OCI-LY7 (cell line): ENCODE results near the gene ADCY3. TPM values are rescaled to one million over a fixed set of nuclear protein-coding genes. Genes with fewer than 3 reads are reported as not detected.

Experiments used
- BruUV-seq: library from RNA; stranded (reverse); fragments of 400-500 nt; replicated peaks from 2 replicates; lab custom pipeline; 2021; lab: Mats Ljungman, UMichigan
- CTCF ChIA-PET: fragments of 300-600 bp; sonication (Branson Sonifier 250); formaldehyde crosslinking; loops from one replicate; lab custom pipeline; 2022; ENCODE audit warnings: antibody characterized with exemption; ENCODE audit not compliant: unreplicated experiment; lab: Charles Lee
- POLR2A ChIA-PET: fragments of 300-600 bp; sonication (Branson Sonifier 250); formaldehyde crosslinking; loops from one replicate; lab custom pipeline; 2022; ENCODE audit warnings: antibody characterized with exemption; lab: Charles Lee
- DNase-seq: peaks from one replicate; pipeline ENCODE4 v3.0.0-alpha.2; 2015; ENCODE audit warnings: low spot score
- H2AFZ ChIP-seq: fragments of 200-600 bp; sonication (generic), shearing (Covaris generic); 2 replicates; pipeline ENCODE4 v1.6.1; 2014; ENCODE audit warnings: mild to moderate bottlenecking, antibody characterized with exemption, low read length, moderate library complexity
- H3K27ac ChIP-seq: fragments of 200-600 bp; sonication (generic); 2 replicates; pipeline ENCODE4 v1.5.1; 2014; ENCODE audit warnings: mixed run types, low read depth, mild to moderate bottlenecking, moderate library complexity, low read length, inconsistent platforms; ENCODE audit not compliant: poor library complexity, severe bottlenecking
- H3K36me3 ChIP-seq: fragments of 200-600 bp; sonication (generic); 2 replicates; pipeline ENCODE4 v1.6.1; 2014; ENCODE audit warnings: mild to moderate bottlenecking, antibody characterized with exemption, low read length, moderate library complexity, mixed read lengths; ENCODE audit not compliant: insufficient read depth
- H3K4me1 ChIP-seq: fragments of 200-600 bp; sonication (generic); 2 replicates; pipeline ENCODE4 v1.5.1; 2014; ENCODE audit warnings: mild to moderate bottlenecking, low read length; ENCODE audit not compliant: insufficient read depth, poor library complexity, severe bottlenecking
- H3K4me2 ChIP-seq: fragments of 200-600 bp; sonication (generic); 2 replicates; pipeline ENCODE4 v1.6.1; 2014; ENCODE audit warnings: mild to moderate bottlenecking, low read length
- H3K4me3 ChIP-seq: fragments of 200-600 bp; sonication (generic); 2 replicates; pipeline ENCODE4 v1.5.1; 2014; ENCODE audit warnings: mild to moderate bottlenecking, low read depth, low read length; ENCODE audit not compliant: poor library complexity, severe bottlenecking
- H3K79me2 ChIP-seq: fragments of 200-600 bp; sonication (generic); 2 replicates; pipeline ENCODE4 v1.6.1; 2016; ENCODE audit warnings: low read depth, mild to moderate bottlenecking, low read length, moderate library complexity, mixed read lengths; ENCODE audit not compliant: insufficient read depth
- H3K9me2 ChIP-seq: fragments of 200-600 bp; sonication (generic); 2 replicates; pipeline ENCODE4 v1.6.1; 2016; ENCODE audit warnings: mild to moderate bottlenecking, low read length, mixed read lengths; ENCODE audit not compliant: insufficient read depth
- H3K9me3 ChIP-seq: fragments of 200-600 bp; sonication (generic); 2 replicates; pipeline ENCODE4 v1.6.1; 2014; ENCODE audit warnings: mild to moderate bottlenecking, mixed run types, low read length, mixed read lengths
- H4K20me1 ChIP-seq: fragments of 200-600 bp; sonication (generic); 2 replicates; pipeline ENCODE4 v1.6.1; 2014; ENCODE audit warnings: mild to moderate bottlenecking, antibody characterized with exemption, low read length, moderate library complexity, mixed read lengths; ENCODE audit not compliant: insufficient read depth
- CTCF ChIP-seq: fragments of 200-600 bp; sonication (generic); conservative IDR thresholded peaks from 2 replicates; pipeline ENCODE4 v1.5.1; 2014; ENCODE audit warnings: mild to moderate bottlenecking, antibody characterized with exemption, low read length, moderate library complexity, mixed read lengths
- EZH2phosphoT487 ChIP-seq: fragments of 200-600 bp; sonication (generic); IDR thresholded peaks from 2 replicates; pipeline ENCODE4 v1.6.1; 2018; ENCODE audit warnings: low read depth, borderline replicate concordance, mild to moderate bottlenecking, mixed run types, antibody characterized with exemption, low read length, moderate library complexity, mixed read lengths
- intact Hi-C: fragments of 100-400 bp; cut with micrococcal nuclease; formaldehyde crosslinking; loops from one replicate; pipeline ENCODE4 v1.10.0; 2022; ENCODE audit not compliant: unreplicated experiment
- total RNA-seq, 2 experiments: library from RNA; depleted of rRNA in 1 of 2; stranded (reverse); fragments of >200 nt in 1 of 2; shearing (Covaris generic) in 1 of 2; gene quantifications; 2 replicates each; pipeline ENCODE4 v1.2.3, GENCODE V29; 2014 to 2022

Gene ADCY3
- total RNA-seq, 2 experiments from 2014 or later: 45.8 to 55.0 TPM

DNA sequence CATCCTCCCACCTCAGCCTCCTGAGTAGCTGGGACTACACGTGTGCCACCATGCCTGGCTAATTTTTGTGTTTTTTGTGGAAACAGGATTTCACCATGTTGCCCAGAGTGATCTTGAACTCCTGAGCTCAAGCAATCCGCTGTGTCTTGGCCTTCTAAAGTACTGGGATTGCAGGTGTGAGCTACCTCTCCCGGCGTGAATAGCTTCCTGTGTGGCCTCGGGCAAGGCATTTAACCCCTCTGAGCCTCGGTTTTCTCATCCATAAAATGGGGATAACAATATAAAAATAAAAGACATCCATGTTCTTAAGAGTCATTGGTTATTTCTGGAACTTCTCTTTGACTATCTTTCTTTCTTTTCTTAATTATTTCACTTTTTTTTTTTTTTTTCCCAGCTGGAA is 19.3 kb upstream of the ADCY3 start:
- no peak for TF ChIP-seq CTCF
- TF ChIP-seq EZH2phosphoT487: no peak
- H2AFZ ChIP-seq: no peak overlapping the region
- no peaks in the 10 kb centered on the region for H3K9me3 ChIP-seq
- ChIA-PET POLR2A (interaction anchor here (1.2 to 1.4 kb wide), 2 partner anchors 8 to 16 kb away, joined by 3 to 11 read pairs; no protein-coding TSS in a partner anchor), CTCF (interaction anchor here (0.5 kb wide), 1 partner anchor 438 kb away, joined by 3 read pairs; no protein-coding TSS in a partner anchor)
- H3K79me2 ChIP-seq: no peaks in the 10 kb centered on the region
- no peaks in the 10 kb centered on the region for H4K20me1 ChIP-seq
- no peak for DNase-seq
- no peaks in the 10 kb centered on the region for H3K36me3 ChIP-seq
- no peaks in the 10 kb centered on the region for H3K4me1 ChIP-seq
- no peak overlapping the region for H3K27ac ChIP-seq
- intact Hi-C loops: no loop called here
- no peaks in the 10 kb centered on the region for H3K9me2 ChIP-seq
- no peak overlapping the region for H3K4me3 ChIP-seq
- no TSS peak for BruUV-seq
- no peak overlapping the region for H3K4me2 ChIP-seq

DNA sequence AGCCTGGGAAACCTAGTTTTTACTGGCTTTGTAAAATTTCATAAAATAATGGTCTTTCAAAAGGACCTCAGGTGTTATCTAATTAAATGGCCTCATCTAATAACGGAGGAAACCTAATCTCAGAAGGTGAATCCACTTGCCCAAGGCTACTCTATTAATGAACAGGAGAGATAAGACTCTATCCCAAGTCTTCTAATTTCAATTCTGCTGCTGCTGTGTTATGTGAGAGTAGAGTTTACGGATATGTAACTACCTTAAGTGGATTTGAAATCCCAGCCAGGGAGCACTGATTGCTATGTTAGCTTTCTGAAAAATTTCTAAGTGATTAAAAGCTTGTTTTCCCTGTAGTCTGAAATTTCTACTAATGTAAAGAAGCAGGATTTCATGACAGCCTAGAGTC is 17.2 kb upstream of the ADCY3 start:
- intact Hi-C loops: no loop called here
- H4K20me1 ChIP-seq: no peaks in the 10 kb centered on the region
- TF ChIP-seq CTCF (no peak), EZH2phosphoT487 (no peak)
- ChIA-PET CTCF (no interaction called here), POLR2A (interaction anchor here (0.9 kb wide), 1 partner anchor 11 kb away, joined by 3 read pairs; no protein-coding TSS in a partner anchor)
- H3K4me2 ChIP-seq: no peak overlapping the region
- H3K9me2 ChIP-seq: no peaks in the 10 kb centered on the region
- no peak for DNase-seq
- H3K27ac ChIP-seq: no peak overlapping the region
- no peak overlapping the region for H3K4me3 ChIP-seq
- no peaks in the 10 kb centered on the region for H3K4me1 ChIP-seq
- no peaks in the 10 kb centered on the region for H3K36me3 ChIP-seq
- no TSS peak for BruUV-seq
- H3K79me2 ChIP-seq: no peaks in the 10 kb centered on the region
- no peak overlapping the region for H2AFZ ChIP-seq
- H3K9me3 ChIP-seq: no peaks in the 10 kb centered on the region

DNA sequence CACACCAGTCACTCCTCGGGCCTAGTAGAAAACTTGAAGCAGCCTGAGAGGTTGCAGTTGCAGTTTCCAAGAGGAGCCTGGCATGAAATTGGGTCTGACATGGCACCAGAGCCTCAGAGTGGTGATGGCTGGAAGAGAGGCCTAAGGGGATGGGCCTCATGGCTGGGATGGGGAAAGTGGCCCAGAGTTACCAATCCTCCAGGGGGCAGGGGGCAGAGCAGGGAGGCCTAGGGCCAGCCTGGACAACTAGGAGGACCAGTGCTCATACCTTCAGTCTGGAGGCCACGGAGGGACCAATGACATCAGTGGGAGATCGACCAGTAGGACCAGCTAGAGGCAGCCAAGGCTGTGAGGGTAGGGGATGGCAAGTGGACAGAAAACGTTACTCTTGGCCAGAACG is 15.1 kb upstream of the ADCY3 start:
- Histone ChIP-seq H3K4me2 (no peak overlapping the region), H4K20me1 (no peaks in the 10 kb centered on the region), H3K36me3 (no peaks in the 10 kb centered on the region), H3K9me2 (no peaks in the 10 kb centered on the region), H3K4me1 (peaks cover 15% of the 10 kb centered on the region), H3K9me3 (no peaks in the 10 kb centered on the region), H2AFZ (no peak overlapping the region), H3K27ac (no peak overlapping the region), H3K4me3 (no peak overlapping the region), H3K79me2 (no peaks in the 10 kb centered on the region)
- DNase-seq: no peak
- CTCF ChIA-PET: no interaction called here
- TF ChIP-seq EZH2phosphoT487 (no peak), CTCF (no peak)
- POLR2A ChIA-PET: interaction anchor here (0.7 to 1.1 kb wide), 4 partner anchors 8 to 523 kb away, joined by 3 to 8 read pairs (median 3); no protein-coding TSS in a partner anchor
- intact Hi-C loops: no loop called here
- no TSS peak for BruUV-seq
